A673 (cell line): ENCODE results near the gene EPHB2. TPM values are rescaled to one million over a fixed set of nuclear protein-coding genes. Genes with fewer than 3 reads are reported as not detected.

Experiments
- BruUV-seq: library from RNA; stranded (reverse); fragments of 400-500 nt; replicated peaks from 2 replicates; lab custom pipeline; 2021; lab: Mats Ljungman, UMichigan
- CTCF ChIA-PET: fragments of 300-600 bp; sonication (Branson Sonifier 250); formaldehyde crosslinking; loops from one replicate; lab custom pipeline; 2022; ENCODE audit warnings: antibody characterized with exemption; lab: Charles Lee
- POLR2A ChIA-PET: fragments of 300-600 bp; sonication (Branson Sonifier 250); formaldehyde crosslinking; loops from one replicate; lab custom pipeline; 2022; ENCODE audit warnings: antibody characterized with exemption; ENCODE audit not compliant: low non-redundant PET; lab: Charles Lee
- DNase-seq: peaks from one replicate; pipeline ENCODE4 v3.0.0-alpha.2; 2015; ENCODE audit warnings: low spot score
- H3K27ac ChIP-seq: fragments of 200-600 bp; sonication (generic); 2 replicates; pipeline ENCODE4 v1.5.1; 2016; ENCODE audit warnings: mixed run types, low read depth, mild to moderate bottlenecking, mixed read lengths, antibody characterized with exemption, low read length; ENCODE audit not compliant: poor library complexity, severe bottlenecking
- H3K27me3 ChIP-seq: fragments of 200-600 bp; sonication (generic); replicated peaks from 2 replicates; pipeline ENCODE4 v1.6.1; 2017; ENCODE audit warnings: mixed run types, low read depth, mild to moderate bottlenecking, mixed read lengths, antibody characterized with exemption, low read length; ENCODE audit not compliant: insufficient read depth, poor library complexity
- H3K36me3 ChIP-seq: fragments of 200-600 bp; sonication (generic); 2 replicates; pipeline ENCODE4 v1.6.1; 2016; ENCODE audit warnings: mixed run types, mild to moderate bottlenecking, mixed read lengths, antibody characterized with exemption, low read length; ENCODE audit not compliant: insufficient read depth, poor library complexity, severe bottlenecking
- H3K4me1 ChIP-seq: fragments of 200-600 bp; sonication (generic); 2 replicates; pipeline ENCODE4 v1.6.1; 2017; ENCODE audit warnings: mixed run types, mild to moderate bottlenecking, mixed read lengths, antibody characterized with exemption, low read length; ENCODE audit not compliant: insufficient read depth, poor library complexity, severe bottlenecking
- H3K4me3 ChIP-seq: fragments of 200-600 bp; sonication (generic); 2 replicates; pipeline ENCODE4 v1.5.1; 2016; ENCODE audit warnings: low read depth, mixed run types, mild to moderate bottlenecking, mixed read lengths, low read length; ENCODE audit not compliant: poor library complexity, severe bottlenecking
- H3K9me3 ChIP-seq: fragments of 200-600 bp; sonication (generic); 2 replicates; pipeline ENCODE4 v1.6.1; 2016; ENCODE audit warnings: mixed run types, low read depth, mild to moderate bottlenecking, mixed read lengths, antibody characterized with exemption, low read length; ENCODE audit not compliant: poor library complexity, severe bottlenecking
- CTCF ChIP-seq: fragments of 300-800, 200-600 bp; sonication (generic); conservative IDR thresholded peaks from 2 replicates; pipeline ENCODE4 v1.5.1; 2017; ENCODE audit warnings: low read depth, mild to moderate bottlenecking, antibody characterized with exemption, low read length, moderate library complexity, mixed read lengths
- EZH2 ChIP-seq: fragments of 200-600 bp; sonication (generic); IDR thresholded peaks from 2 replicates; pipeline ENCODE4 v1.6.1; 2017; ENCODE audit warnings: borderline replicate concordance, low read depth, mild to moderate bottlenecking, mixed read lengths, antibody characterized with exemption, low read length; ENCODE audit not compliant: poor library complexity, severe bottlenecking
- intact Hi-C: fragments of 100-400 bp; cut with micrococcal nuclease; formaldehyde crosslinking; loops from one replicate; pipeline ENCODE4 v1.10.0; 2022; ENCODE audit not compliant: unreplicated experiment
- total RNA-seq: library from RNA; stranded (reverse); gene quantifications from 2 replicates; pipeline ENCODE4 v1.2.3, GENCODE V29; 2021

EPHB2 gene
- total RNA-seq, 1 experiment from 2014 or later, result 10.4 TPM

GRCh38 chr1:22963044-22963677, 252.5 kb downstream of the EPHB2 start:
- CTCF ChIA-PET, result no interaction called here
- H3K4me1 ChIP-seq, result no peaks in the 10 kb centered on the region

GRCh38 chr1:22966309-22966708, 255.7 kb downstream of the EPHB2 start:
- peaks cover 10% of the 10 kb centered on the region for H3K4me1 ChIP-seq
- H3K36me3 ChIP-seq, result no peaks in the 10 kb centered on the region
- H3K27ac ChIP-seq, result no peak overlapping the region
- H3K9me3 ChIP-seq, result peaks cover 5% of the 10 kb centered on the region
- no peak for DNase-seq
- TF ChIP-seq CTCF (no peak), EZH2 (no peak)
- POLR2A ChIA-PET, result no interaction called here
- H3K27me3 ChIP-seq, result no peaks in the 10 kb centered on the region
- CTCF ChIA-PET, result no interaction called here
- intact Hi-C loops, result no loop called here
- H3K4me3 ChIP-seq, result no peak overlapping the region
- BruUV-seq, result no TSS peak

More at GRCh38 chr1:22963044-22963677, 252.5 kb downstream of the EPHB2 start:
- H3K27ac ChIP-seq, result no peak overlapping the region
- no peak for DNase-seq
- TF ChIP-seq CTCF (no peak), EZH2 (no peak)
- H3K36me3 ChIP-seq, result no peaks in the 10 kb centered on the region
- no peaks in the 10 kb centered on the region for H3K27me3 ChIP-seq
- peaks cover 5% of the 10 kb centered on the region for H3K9me3 ChIP-seq
- BruUV-seq, result no TSS peak
- H3K4me3 ChIP-seq, result no peak overlapping the region
- POLR2A ChIA-PET, result interaction anchor here (0.7 kb wide), 1 partner anchor 244 kb away, joined by 3 read pairs; no protein-coding TSS in a partner anchor
- intact Hi-C loops, result no loop called here

- ChIA-PET CTCF (no interaction called here), POLR2A (no interaction called here)
- no peak overlapping the region for H3K27ac ChIP-seq
- H3K27me3 ChIP-seq, result no peaks in the 10 kb centered on the region
- no peak for DNase-seq
- BruUV-seq, result no TSS peak
- H3K36me3 ChIP-seq, result no peaks in the 10 kb centered on the region
- H3K4me3 ChIP-seq, result no peak overlapping the region
- H3K9me3 ChIP-seq, result peaks cover 5% of the 10 kb centered on the region
- H3K4me1 ChIP-seq, result peaks cover 22% of the 10 kb centered on the region
- no peak for TF ChIP-seq EZH2
- TF ChIP-seq CTCF, result no peak
- intact Hi-C loops, result no loop called here
These were observed 257.2 kb downstream of the EPHB2 start for GRCh38 chr1:22967833-22968232.
